Gastroesophageal sphincter (tissue), 4 donors: Measurements from ENCODE around the gene MPP4. TPM values are rescaled to one million over a fixed set of nuclear protein-coding genes. Genes with fewer than 3 reads are reported as not detected.
A peak's percentile ranks its signal among the peaks of the same experiment; 100 is the strongest.

ENCODE experiments used
- ATAC-seq: fragments of 150-250 bp; one replicate; pipeline ENCODE4 v1.9.1; 2016; ENCODE audit warnings: mild to moderate bottlenecking, moderate library complexity
- H3K27ac ChIP-seq, 4 donors: fragments of 200-600 bp; sonication (generic) in 3 of 4; 1 replicate in 3 of 4; 2 replicates in 1 of 4; pipeline ENCODE4 v1.5.1; 2016 to 2019
- H3K27me3 ChIP-seq: fragments of 200-600 bp; sonication (generic); one replicate; pipeline ENCODE4 v1.5.1; 2019
- H3K36me3 ChIP-seq, 2 donors: fragments of 200-600 bp; sonication (generic); one replicate each; pipeline ENCODE4 v1.5.1; 2019; ENCODE audit warnings: control low read depth in 1 of 2
- H3K4me1 ChIP-seq, 3 donors: fragments of 200-600 bp; sonication (generic); 1 replicate in 2 of 3; 2 replicates in 1 of 3; pipeline ENCODE4 v1.5.1; 2016 to 2019; ENCODE audit warnings: control low read depth in 2 of 3
- H3K4me3 ChIP-seq, 2 donors: fragments of 200-600 bp; sonication (generic); one replicate each; pipeline ENCODE4 v1.5.1; 2019; ENCODE audit warnings: mild to moderate bottlenecking in 1 of 2, moderate library complexity in 1 of 2
- H3K9me3 ChIP-seq, 3 donors: fragments of 200-600 bp; sonication (generic); one replicate each; pipeline ENCODE4 v1.5.1; 2017 to 2019; ENCODE audit warnings: control low read depth in 2 of 3
- EP300 ChIP-seq: sonication (generic); formaldehyde crosslinking; IDR thresholded peaks from one replicate; pipeline ENCODE4 v1.6.1; 2017; ENCODE audit warnings: antibody characterized with exemption, mild to moderate bottlenecking
- POLR2A ChIP-seq, 2 donors: fragments of 450-650 bp; IDR thresholded peaks; one replicate each; pipeline ENCODE4 v1.6.1; 2017; ENCODE audit warnings: antibody characterized with exemption in 2 of 2, mild to moderate bottlenecking in 2 of 2, moderate library complexity in 1 of 2
- POLR2AphosphoS5 ChIP-seq: sonication (generic); formaldehyde crosslinking; IDR thresholded peaks from one replicate; pipeline ENCODE4 v1.6.1; 2017; ENCODE audit warnings: antibody characterized with exemption
- WGBS, 2 donors: methylation state at CpG; one replicate each; pipeline ENCODE4 v1.1.5; 2018; ENCODE audit warnings: low coverage in 1 of 2; 5-methylcytosine and 5-hydroxymethylcytosine counted together
- total RNA-seq, 4 donors: library from RNA; depleted of rRNA; stranded (reverse); fragments of >200 nt; gene quantifications; one replicate each; pipeline ENCODE4 v1.1.0, GENCODE V29; 2016
- TF ChIP-seq, protein P1 (sequence below), 4 experiments: fragments of 200-600 bp in 2 of 4; fragments of 450-650 bp in 2 of 4; sonication (generic) in 1 of 4; IDR thresholded peaks; one replicate each; pipeline ENCODE4 v1.5.1; 2017 to 2019; ENCODE audit warnings: antibody characterized with exemption in 4 of 4, mild to moderate bottlenecking in 2 of 4, moderate library complexity in 2 of 4

MPP4 gene
- total RNA-seq, 4 donors from 2014 or later: 0.27 to 0.35 TPM; not detected in 2

DNA sequence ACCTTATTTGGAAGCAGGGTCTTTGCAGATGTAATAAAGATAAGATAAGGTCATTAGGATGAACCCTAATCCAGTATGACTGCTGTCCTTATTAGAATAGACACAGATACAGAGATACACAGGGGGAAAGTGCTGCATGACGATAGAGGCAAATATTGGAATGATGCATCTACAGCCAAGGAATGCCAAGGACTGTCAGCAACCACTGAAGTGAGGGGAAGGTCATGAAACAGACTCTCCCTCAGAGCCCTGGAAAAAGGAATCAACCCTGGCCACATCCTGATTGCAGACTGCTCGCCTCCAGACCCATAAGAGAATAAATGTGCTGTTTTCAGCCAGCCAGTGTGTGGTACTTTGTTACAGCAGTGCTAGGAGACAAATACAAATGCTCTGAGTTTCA, 69.9 kb downstream of the MPP4 start:
- no peak overlapping the region for H3K27ac ChIP-seq
- no peak overlapping the region for H3K4me3 ChIP-seq
- no peaks in the 10 kb centered on the region for H3K4me1 ChIP-seq
- H3K27me3 ChIP-seq: no peaks in the 10 kb centered on the region
- WGBS, 2 donors: 77 to 100% methylated on average over 1 to 2 of the region's 2 CpGs
- no peak for ATAC-seq
- TF ChIP-seq POLR2A (IDR thresholded peaks at IDR 0.05) (no peak), POLR2AphosphoS5 (no peak), EP300 (no peak)
- TF ChIP-seq, protein P1, sequence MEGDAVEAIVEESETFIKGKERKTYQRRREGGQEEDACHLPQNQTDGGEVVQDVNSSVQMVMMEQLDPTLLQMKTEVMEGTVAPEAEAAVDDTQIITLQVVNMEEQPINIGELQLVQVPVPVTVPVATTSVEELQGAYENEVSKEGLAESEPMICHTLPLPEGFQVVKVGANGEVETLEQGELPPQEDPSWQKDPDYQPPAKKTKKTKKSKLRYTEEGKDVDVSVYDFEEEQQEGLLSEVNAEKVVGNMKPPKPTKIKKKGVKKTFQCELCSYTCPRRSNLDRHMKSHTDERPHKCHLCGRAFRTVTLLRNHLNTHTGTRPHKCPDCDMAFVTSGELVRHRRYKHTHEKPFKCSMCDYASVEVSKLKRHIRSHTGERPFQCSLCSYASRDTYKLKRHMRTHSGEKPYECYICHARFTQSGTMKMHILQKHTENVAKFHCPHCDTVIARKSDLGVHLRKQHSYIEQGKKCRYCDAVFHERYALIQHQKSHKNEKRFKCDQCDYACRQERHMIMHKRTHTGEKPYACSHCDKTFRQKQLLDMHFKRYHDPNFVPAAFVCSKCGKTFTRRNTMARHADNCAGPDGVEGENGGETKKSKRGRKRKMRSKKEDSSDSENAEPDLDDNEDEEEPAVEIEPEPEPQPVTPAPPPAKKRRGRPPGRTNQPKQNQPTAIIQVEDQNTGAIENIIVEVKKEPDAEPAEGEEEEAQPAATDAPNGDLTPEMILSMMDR (IDR thresholded peaks at IDR 0.05): no peak
- no peaks in the 10 kb centered on the region for H3K9me3 ChIP-seq
- peaks cover 4 to 92% of the 10 kb centered on the region in 2 donors for H3K36me3 ChIP-seq

DNA sequence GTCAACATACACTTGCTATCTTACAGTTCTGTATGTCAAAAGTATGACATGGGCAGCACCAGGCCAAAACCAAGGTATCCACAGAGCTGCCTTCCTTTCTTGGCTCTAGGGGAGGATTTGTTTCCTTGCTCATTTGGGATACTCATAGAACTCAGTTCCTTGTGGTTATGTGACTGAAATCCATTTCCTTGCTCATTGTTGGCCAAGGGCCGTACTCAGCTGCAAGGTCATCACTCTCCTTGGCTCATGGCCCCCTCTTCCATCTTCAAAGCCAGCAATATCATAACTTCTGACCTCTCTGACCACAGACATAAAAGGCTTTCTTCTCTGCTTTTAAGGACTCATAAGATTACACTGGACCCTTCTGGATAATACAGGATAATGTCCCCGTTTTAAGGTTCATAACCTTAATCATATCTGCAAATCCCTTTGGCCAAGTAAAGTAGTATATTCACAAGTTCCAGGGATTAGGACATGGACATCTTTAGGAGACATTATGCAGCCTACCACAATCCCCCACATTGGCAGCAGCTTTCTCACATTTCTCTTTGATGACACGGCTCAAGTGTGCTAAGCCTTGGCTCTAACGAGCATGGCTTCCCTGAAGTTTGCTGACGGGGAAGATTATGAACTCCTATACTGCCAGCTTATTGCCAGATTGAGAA, 76.0 kb downstream of the MPP4 start:
- Histone ChIP-seq H3K36me3 (peaks cover 0 to 45% of the 10 kb centered on the region in 2 donors), H3K4me3 (no peak overlapping the region), H3K27ac (no peak overlapping the region), H3K4me1 (peaks cover 0 to 8% (median 0%) of the 10 kb centered on the region in 3 donors), H3K9me3 (no peaks in the 10 kb centered on the region), H3K27me3 (no peaks in the 10 kb centered on the region)
- ATAC-seq: no peak
- whole genome bisulfite sequencing, 2 donors: 81 to 100% methylated on average over 1 to 2 of the region's 5 CpGs
- TF ChIP-seq, protein P1 (IDR thresholded peaks at IDR 0.05): no peak
- no peak for TF ChIP-seq EP300
- TF ChIP-seq POLR2AphosphoS5: no peak
- no peak for TF ChIP-seq POLR2A (IDR thresholded peaks at IDR 0.05)

DNA sequence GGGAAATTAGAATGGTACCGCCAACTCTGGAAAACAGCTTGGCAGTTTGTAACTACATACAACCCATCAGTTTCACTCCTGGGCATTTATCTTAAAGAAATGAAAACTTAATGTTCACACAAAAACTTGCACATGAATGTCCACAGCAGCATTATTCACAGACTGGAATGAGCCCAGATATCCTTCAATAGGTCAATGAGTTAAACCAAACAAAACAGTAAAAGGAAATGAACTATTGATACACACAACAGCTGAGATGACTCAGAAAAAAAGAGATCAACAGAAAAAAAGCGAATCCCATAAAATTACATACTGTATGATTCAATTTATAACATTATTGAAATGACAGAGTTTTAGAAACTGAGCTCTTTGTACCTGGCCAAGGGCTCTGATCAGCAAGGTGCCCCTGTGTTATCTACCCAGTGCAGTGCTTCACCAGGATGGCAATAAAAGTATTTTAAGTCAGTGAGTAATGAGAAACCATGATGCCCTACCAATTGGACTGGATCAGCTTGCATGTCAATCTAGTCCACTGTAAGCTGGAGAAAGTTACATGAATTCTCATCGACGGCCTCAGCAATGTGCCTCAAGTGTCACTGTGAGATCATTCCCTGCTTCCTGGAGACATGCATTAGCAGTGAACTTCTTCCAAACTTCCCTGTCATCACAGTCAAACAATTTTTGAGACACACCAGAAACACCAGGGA, 77.0 kb downstream of the MPP4 start:
- peaks cover 0 to 35% of the 10 kb centered on the region in 2 donors for H3K36me3 ChIP-seq
- ATAC-seq: no peak
- H3K27me3 ChIP-seq: no peaks in the 10 kb centered on the region
- H3K4me3 ChIP-seq: no peak overlapping the region
- H3K4me1 ChIP-seq: peaks cover 0 to 8% (median 0%) of the 10 kb centered on the region in 3 donors
- TF ChIP-seq, protein P1 (IDR thresholded peaks at IDR 0.05): no peak
- no peak for TF ChIP-seq EP300
- no peak for TF ChIP-seq POLR2AphosphoS5
- TF ChIP-seq POLR2A (IDR thresholded peaks at IDR 0.05): no peak
- WGBS, 2 donors: 69 to 79% methylated on average over 3 to 4 of the region's 4 CpGs
- H3K9me3 ChIP-seq: no peaks in the 10 kb centered on the region
- H3K27ac ChIP-seq: no peak overlapping the region

DNA sequence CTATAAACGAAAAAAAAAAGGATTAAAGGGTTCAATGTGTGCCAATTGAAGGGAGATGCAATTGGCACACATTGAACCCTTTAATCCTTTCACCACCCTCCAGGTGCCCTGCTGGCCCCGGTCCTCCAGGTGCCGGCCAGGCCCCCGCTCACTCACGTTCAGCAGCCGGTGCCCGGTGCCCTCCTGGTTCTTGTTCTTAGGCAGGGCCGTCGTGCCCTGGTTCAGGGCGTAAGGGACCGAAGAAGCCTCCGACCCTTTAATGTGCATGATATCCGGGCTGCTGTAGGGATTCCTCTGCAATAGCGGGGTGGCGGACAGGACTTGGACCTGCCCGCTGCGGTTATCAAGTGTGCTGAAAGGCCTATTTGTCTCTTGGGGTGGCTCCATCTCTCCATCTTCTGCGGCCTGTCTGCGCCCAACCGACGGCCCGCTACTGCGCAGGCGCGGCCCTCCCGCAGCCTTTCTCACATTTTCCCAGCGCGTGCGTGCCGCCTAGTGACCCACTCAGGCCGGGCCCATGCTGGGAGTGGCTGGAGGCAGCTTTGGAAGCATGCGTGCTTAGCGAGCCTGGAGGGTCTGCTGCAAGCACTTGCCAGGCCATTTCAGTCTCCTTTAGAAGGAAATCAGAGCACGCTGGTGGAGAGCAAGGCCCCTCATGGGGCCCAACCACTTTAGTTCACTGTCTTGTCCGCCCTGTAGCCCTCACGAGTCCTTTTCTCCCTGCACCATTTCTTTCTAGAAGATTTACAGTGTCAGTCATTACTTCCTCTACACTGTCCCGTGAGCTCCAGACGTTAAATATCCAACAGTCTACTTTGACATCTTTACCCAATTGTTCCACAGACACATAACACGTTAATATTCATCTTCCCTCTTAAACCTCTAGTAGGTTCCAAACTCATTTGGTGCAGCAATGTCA, 79.4 kb downstream of the MPP4 start:
- H3K36me3 ChIP-seq: peaks cover 0 to 15% of the 10 kb centered on the region in 2 donors
- TF ChIP-seq, protein P1 (IDR thresholded peaks at IDR 0.05): peak in 3 of 4 experiments; percentile 44 to 66 (median 55)
- no peak for TF ChIP-seq POLR2A (IDR thresholded peaks at IDR 0.05)
- TF ChIP-seq POLR2AphosphoS5: no peak
- no peak for TF ChIP-seq EP300
- H3K27me3 ChIP-seq: no peaks in the 10 kb centered on the region
- WGBS, 2 donors: 45 to 50% methylated on average over 6 to 17 of the region's 39 CpGs
- ATAC-seq: peak; percentile 77
- H3K4me3 ChIP-seq: peak overlapping the region in 1 of 2 donors; percentile 26
- no peaks in the 10 kb centered on the region for H3K9me3 ChIP-seq
- peak overlapping the region in 1 of 4 donors; percentile 40 for H3K27ac ChIP-seq
- H3K4me1 ChIP-seq: peaks cover 0 to 8% (median 0%) of the 10 kb centered on the region in 3 donors
